DOHH2 (cell line): Measurements from ENCODE around the gene ERAL1.

Experiments
- CTCF ChIP-seq: fragments of 200-600 bp; sonication (generic); IDR thresholded peaks from one replicate; pipeline ENCODE4 v1.5.1; 2014; ENCODE audit warnings: antibody characterized with exemption, mild to moderate bottlenecking, low read depth, low read length; ENCODE audit not compliant: poor library complexity, severe bottlenecking
- EZH2phosphoT487 ChIP-seq: fragments of 200-600 bp; sonication (generic); IDR thresholded peaks from 2 replicates; pipeline ENCODE4 v1.6.1; 2017; ENCODE audit warnings: borderline replicate concordance, mild to moderate bottlenecking, antibody characterized with exemption, low read length, moderate library complexity, mixed read lengths

GRCh38 chr17:28891201-28891600, 36.4 kb downstream of the ERAL1 start:
- no peak for TF ChIP-seq CTCF
- TF ChIP-seq EZH2phosphoT487 = no peak
